ENCODE measurements around the gene CASP9.

Gene CASP9

DNA sequence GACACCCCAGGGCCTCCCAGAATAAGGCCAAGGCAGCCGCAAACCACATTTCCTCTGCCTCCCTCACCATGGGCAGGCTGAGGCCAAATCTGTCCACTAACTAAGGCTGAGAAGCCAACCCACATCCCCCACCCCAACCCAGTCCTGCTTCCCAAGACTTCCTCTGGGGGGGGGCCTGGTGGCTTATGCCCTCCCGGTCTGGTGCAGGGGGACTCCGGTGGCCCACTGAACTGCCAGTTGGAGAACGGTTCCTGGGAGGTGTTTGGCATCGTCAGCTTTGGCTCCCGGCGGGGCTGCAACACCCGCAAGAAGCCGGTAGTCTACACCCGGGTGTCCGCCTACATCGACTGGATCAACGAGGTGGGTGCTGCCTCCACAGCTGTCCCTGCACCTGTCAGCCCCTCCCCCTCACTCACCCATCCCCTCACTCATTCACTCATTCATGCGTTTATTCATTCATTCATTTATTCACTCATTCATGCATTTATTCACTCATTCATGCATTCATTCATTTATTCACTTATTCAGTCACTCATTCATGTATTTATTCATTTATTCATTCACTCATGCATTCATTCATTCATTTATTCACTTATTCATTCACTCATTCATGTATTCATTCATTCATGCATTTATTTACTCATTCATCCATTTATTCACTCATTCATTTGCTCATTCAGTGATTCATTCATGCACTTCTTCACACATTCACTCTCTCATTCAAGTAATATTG, 78.5 kb downstream of the CASP9 start:
- DNase-seq (ENCODE audit: low read depth) = no peak

DNA sequence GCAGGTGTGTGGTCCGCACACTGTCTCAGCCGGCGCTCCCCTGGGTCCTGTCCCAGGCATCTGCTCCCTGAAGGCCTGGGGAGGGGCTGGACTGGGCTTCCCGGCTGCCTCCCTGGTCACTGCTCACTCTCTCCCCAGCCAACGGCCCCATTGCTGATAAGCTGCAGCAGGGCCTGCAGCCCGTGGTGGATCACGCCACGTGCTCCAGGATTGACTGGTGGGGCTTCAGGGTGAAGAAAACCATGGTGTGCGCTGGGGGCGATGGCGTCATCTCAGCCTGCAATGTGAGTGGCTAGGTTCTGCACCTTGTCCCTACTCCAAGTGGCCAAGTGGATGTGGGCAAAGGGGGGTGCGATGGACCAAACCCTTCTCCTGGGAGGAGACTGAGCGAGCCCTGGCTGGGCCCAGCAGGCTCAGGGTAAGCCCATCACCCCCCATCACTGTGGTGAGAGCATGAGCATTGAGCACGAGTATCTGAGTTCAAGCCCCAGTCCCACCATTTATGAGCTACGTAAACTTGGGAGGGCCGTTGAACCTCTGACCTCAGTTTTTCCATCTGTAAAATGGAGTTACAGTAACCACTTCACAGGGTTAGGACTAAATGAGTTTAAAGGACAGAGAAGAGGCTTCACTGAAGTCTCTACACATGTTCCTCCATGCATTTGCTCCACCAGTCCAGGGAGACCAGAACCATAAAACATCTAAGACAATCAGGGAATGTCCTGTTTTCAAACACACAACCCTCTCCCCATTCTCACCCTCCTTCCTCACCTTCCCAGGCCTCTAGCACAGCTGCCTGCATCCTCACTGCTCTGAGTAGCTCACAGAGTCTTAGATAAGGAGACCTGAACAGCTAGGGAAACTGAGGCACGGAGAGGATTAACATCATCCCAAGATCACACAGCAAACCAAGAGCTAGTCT, 79.3 kb downstream of the CASP9 start:
- DNase-seq (ENCODE audit: low read depth) = no peak

DNA sequence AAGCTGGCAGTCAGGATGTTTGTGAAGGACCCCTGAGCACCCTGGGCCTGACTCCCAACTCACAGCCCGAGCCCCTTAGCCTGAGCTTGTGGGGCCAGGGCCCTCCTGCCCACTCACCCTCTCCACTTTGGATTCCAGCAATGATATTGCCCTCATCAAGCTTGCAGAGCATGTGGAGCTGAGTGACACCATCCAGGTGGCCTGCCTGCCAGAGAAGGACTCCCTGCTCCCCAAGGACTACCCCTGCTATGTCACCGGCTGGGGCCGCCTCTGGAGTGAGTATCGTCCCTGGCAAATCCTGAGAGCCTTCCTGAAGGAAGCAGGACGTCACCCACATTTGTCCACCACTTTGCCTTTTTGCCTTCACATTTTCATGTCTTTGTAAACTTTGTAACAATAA, 80.7 kb downstream of the CASP9 start:
- no peak for DNase-seq (ENCODE audit: low read depth)

DNA sequence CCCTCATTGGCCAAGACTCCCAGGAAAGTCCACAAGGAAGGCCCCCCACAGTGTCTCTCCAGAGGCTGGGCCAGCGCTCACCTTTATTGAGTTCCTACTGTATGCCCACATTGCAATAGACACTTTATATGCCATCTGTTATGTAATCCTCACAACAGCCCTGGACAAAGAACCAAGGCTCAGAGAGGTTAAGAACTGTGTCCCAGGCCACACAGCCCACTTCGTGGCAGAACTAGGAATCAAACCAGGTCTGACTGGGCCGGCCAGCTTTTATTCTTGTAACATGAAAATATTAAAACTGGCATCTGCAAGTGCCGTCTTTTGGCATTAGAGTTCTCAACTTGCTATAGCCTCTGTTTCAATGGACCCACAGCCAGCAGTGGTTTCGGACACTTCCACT, 81.3 kb downstream of the CASP9 start:
- DNase-seq (ENCODE audit: low read depth) = no peak

DNA sequence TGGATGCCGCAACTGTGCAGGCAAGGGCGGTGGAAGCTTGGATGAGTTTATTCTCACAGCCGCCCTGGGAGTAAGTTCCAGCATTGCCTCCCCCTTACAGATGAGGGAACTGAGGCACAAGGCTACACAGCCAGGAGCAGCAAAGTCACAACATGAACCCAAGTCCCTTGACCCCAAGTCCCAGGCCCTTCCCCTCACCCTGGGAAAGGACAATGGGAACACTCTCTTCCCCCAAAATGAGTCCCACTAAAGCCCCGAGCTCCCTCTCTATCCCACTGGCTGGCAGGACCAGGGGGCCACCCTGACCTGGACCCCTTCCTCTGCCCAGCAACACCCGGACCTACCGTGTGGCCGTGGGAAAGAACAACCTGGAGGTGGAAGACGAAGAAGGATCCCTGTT, 81.9 kb downstream of the CASP9 start:
- no peak for DNase-seq (ENCODE audit: low read depth)
